COR-L47 (cell line): ENCODE data around the gene FRAS1.
"Not testable (repeated sequence)": the region's sequence is repeated elsewhere in the genome, so short reads cannot be mapped to it uniquely, and the experiment has no call there.

Experiments used
- DNase-seq: peaks from one replicate; lab custom pipeline; 2025; lab: John Stamatoyannopoulos, UW

The FRAS1 gene

GRCh38 chr4:78325271-78326157 is 268.4 kb downstream of the FRAS1 start:
- no peak for DNase-seq

GRCh38 chr4:78328591-78328990 is 271.5 kb downstream of the FRAS1 start:
- not testable (repeated sequence) for DNase-seq

- no peak for DNase-seq
Measured at GRCh38 chr4:78331186-78331585, 274.1 kb downstream of the FRAS1 start.

GRCh38 chr4:78331965-78332364 is 274.8 kb downstream of the FRAS1 start:
- no peak for DNase-seq

- DNase-seq: no peak
Measured at GRCh38 chr4:78332976-78333375, 275.9 kb downstream of the FRAS1 start.

- DNase-seq: no peak
Measured at GRCh38 chr4:78336093-78336943, 279.2 kb downstream of the FRAS1 start.

- DNase-seq: no peak
Measured at GRCh38 chr4:78337244-78338020, 280.3 kb downstream of the FRAS1 start.

GRCh38 chr4:78342125-78342524 is 285.0 kb downstream of the FRAS1 start:
- no peak for DNase-seq

GRCh38 chr4:78343682-78344081 is 286.6 kb downstream of the FRAS1 start:
- no peak for DNase-seq

GRCh38 chr4:78345237-78345636 is 288.1 kb downstream of the FRAS1 start:
- DNase-seq: no peak

- DNase-seq: no peak
Measured at GRCh38 chr4:78346222-78346621, 289.1 kb downstream of the FRAS1 start.

GRCh38 chr4:78347527-78347926 is 290.4 kb downstream of the FRAS1 start:
- DNase-seq: no peak

GRCh38 chr4:78353921-78354320 is 296.8 kb downstream of the FRAS1 start:
- DNase-seq: no peak

GRCh38 chr4:78354782-78355181 is 297.7 kb downstream of the FRAS1 start:
- DNase-seq: no peak

- no peak for DNase-seq
Measured at GRCh38 chr4:78355306-78355705, 298.2 kb downstream of the FRAS1 start.

- no peak for DNase-seq
Measured at GRCh38 chr4:78356251-78356786, 299.2 kb downstream of the FRAS1 start.

- no peak for DNase-seq
Measured at GRCh38 chr4:78357122-78357521, 300.0 kb downstream of the FRAS1 start.

GRCh38 chr4:78360466-78360865 is 303.3 kb downstream of the FRAS1 start:
- no peak for DNase-seq

GRCh38 chr4:78361621-78362120 is 304.5 kb downstream of the FRAS1 start:
- no peak for DNase-seq

- DNase-seq: peak; percentile 1
Measured at GRCh38 chr4:78362310-78362709, 305.2 kb downstream of the FRAS1 start.

- no peak for DNase-seq
Measured at GRCh38 chr4:78363031-78363570, 306.0 kb downstream of the FRAS1 start.
